ENCODE results near the gene CCDC178.

CCDC178 gene

DNA sequence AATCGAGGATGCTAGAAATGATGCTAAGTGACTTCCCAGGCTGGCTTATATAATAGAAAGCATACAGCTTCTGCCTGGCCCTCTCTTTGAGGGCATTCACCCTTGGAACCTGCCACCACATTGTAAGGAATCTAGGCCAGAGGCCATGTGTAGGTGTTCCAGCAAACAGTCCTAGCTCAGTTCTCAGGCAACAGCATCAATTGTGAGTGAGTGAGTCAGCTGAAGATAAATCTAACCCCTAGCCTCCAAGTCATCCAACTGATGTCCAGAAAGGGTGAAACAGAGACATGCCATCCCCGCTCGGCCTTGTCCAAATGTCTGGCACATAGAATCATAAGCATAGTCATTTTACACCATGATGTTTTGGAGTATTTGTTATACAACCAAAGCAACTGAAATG lies 343.4 kb downstream of the CCDC178 start:
- no peak for TF ChIP-seq ZFX (IDR thresholded peaks at IDR 0.05)
- H3K27ac ChIP-seq = no peak overlapping the region

DNA sequence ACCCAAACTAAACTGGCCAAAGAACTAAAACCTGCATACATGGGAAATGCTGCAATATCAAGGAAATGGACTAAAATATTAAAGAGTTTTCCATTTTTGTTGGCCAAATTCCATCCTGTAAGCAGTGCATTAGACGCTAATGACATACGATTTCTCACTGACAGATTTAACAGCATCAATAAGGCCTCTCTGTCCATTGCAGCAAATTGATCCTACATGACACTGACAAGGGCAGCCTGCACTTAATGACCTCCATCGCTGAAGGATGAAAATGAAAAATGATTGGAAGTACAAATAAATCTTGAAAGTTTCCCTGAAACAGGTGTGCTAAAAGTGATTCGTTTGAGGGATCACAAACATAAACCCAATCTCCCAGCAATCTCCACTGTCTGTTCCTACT lies 350.1 kb downstream of the CCDC178 start:
- no peak overlapping the region for H3K27ac ChIP-seq
- TF ChIP-seq, protein P1, sequence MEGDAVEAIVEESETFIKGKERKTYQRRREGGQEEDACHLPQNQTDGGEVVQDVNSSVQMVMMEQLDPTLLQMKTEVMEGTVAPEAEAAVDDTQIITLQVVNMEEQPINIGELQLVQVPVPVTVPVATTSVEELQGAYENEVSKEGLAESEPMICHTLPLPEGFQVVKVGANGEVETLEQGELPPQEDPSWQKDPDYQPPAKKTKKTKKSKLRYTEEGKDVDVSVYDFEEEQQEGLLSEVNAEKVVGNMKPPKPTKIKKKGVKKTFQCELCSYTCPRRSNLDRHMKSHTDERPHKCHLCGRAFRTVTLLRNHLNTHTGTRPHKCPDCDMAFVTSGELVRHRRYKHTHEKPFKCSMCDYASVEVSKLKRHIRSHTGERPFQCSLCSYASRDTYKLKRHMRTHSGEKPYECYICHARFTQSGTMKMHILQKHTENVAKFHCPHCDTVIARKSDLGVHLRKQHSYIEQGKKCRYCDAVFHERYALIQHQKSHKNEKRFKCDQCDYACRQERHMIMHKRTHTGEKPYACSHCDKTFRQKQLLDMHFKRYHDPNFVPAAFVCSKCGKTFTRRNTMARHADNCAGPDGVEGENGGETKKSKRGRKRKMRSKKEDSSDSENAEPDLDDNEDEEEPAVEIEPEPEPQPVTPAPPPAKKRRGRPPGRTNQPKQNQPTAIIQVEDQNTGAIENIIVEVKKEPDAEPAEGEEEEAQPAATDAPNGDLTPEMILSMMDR (conservative IDR thresholded peaks at IDR 0.05) = no peak
- TF ChIP-seq ZFX (IDR thresholded peaks at IDR 0.05) = no peak

DNA sequence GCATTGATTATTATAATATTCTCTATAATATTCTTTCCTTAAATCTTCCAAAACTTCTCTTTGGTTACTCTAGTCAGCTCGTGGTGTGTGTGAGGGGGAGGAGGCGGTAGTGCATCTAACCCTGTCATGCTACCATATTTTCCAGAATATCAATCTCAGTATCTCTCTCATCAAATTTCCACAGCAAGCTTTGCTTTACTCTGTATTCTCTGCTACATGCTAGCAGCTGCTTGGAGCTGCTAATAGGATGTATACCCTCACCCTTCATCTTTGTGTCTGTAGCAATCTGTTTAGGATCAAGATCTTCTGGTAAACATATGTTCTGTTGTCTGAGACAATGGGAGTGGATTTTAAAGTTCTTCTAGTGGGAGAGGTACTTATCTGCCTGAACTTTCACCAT lies 363.9 kb downstream of the CCDC178 start:
- H3K27ac ChIP-seq = no peak overlapping the region
- TF ChIP-seq, protein P1 (conservative IDR thresholded peaks at IDR 0.05) = no peak
- no peak for TF ChIP-seq ZFX (IDR thresholded peaks at IDR 0.05)

DNA sequence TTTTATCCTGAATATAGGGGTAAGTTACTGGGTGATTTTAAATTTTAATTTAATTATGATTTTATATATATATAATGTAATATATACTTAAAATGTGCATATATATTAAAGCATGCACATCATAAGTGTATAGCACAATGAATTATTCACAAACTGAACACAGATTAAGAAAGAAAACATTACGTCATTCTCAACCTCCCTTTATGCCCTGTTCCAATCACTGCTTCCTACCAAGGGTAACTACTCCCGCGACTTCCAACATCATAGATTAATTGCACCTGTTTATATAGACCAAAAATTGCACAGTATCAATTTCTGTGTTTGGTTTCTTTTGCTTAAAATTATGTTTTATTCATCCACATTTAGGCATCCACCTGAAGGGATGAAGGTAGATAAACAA lies 366.4 kb downstream of the CCDC178 start:
- TF ChIP-seq, protein P1 (conservative IDR thresholded peaks at IDR 0.05) = no peak
- TF ChIP-seq ZFX (IDR thresholded peaks at IDR 0.05) = no peak

DNA sequence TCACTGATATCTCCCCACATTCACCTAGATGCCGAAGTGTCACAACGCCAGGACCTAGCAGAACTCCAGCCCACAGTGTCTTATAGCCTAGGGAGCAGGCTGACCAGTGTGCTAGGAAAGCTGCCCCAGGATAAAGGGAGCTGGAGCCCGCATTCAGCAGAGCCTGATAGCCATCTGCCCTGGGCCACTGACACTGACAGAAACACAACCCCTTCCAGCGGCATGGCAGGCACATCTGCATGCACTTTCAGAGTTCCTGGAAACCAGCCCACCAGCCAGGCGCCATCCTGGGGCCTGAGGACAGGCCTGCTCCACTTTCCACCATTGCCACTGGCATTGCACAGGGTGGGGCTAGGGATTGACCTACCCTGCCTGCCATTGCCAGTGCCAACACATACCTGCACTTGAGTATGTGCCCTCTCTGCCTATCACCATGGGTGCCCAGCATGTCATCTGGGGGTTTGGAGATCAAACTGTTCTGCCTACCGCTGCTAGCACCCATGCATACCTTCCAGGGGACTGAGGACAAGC lies 377.6 kb downstream of the CCDC178 start:
- TF ChIP-seq ZFX (IDR thresholded peaks at IDR 0.05) = no peak
- TF ChIP-seq, protein P1 (conservative IDR thresholded peaks at IDR 0.05) = no peak
- H3K27ac ChIP-seq = no peak overlapping the region

More for the DNA sequence above, 366.4 kb downstream of the CCDC178 start:
- no peak overlapping the region for H3K27ac ChIP-seq

DNA sequence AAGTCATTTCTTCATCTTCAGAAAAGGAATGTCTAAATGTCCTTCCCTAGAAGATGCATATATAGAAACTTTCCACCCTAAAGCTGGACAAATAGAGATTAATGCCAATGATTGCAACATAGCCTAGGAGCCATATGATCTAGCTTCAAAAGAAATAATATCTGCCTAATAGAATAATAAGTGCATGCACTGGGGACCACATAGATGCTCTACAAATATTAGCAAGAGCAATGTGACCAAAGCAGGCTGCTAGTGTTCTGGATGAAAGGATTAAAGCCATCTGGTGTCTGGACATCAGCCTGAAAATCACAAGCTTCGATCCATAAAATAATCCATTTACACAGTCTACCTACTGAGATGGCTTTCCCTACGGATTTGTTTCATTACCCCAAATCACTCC lies 387.6 kb downstream of the CCDC178 start:
- TF ChIP-seq, protein P1 (conservative IDR thresholded peaks at IDR 0.05) = no peak
- no peak for TF ChIP-seq ZFX (IDR thresholded peaks at IDR 0.05)
- no peak overlapping the region for H3K27ac ChIP-seq

DNA sequence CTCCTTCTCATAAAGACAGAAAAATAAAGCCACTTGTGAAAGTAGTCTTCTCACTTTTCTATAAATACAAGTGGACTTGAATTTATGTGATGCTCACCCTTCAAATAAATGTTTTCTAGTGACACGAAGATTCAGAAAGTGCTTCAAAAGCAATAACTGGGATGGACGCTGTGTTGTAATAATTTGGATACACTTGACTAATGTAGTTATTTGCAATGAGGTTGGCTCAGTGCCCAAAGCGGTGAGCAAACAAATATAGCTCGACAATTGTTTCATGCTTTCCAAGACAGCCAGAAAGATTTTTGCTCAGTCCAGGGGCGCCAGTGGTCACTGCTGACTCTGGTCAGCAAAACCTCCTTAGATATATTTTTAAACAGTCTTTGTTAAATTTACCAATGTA lies 389.1 kb downstream of the CCDC178 start:
- no peak overlapping the region for H3K27ac ChIP-seq
- no peak for TF ChIP-seq ZFX (IDR thresholded peaks at IDR 0.05)
- TF ChIP-seq, protein P1 (conservative IDR thresholded peaks at IDR 0.05) = no peak

DNA sequence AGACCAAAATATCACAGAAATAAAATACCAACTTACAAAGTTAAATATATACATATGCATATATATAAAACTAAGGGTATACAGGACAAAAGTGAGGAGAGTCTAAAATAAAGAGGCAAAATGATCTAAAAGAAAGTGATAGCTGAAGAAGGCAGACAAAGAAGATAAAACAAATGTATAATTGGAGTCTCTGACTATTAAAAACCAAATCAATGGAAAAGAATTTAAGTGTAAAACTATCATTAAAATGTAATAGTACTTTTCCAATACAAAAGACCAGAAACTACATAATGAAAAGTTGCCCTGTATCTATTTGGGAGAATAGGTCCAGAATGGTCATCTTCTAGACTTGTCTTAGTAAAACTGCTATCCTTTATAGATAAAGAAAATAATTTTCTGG lies 400.3 kb downstream of the CCDC178 start:
- no peak overlapping the region for H3K27ac ChIP-seq
- TF ChIP-seq, protein P1 (conservative IDR thresholded peaks at IDR 0.05) = no peak
- TF ChIP-seq ZFX (IDR thresholded peaks at IDR 0.05) = no peak
